HT-29 (cell line): Measurements from ENCODE around the gene PI4K2A. TPM values are rescaled to one million over a fixed set of nuclear protein-coding genes. Genes with fewer than 3 reads are reported as not detected.
"Not testable (repeated sequence)": the region's sequence is repeated elsewhere in the genome, so short reads cannot be mapped to it uniquely, and the experiment has no call there.

Source experiments
- DNase-seq: peaks from one replicate; pipeline ENCODE4 v3.0.0-alpha.2; 2015; ENCODE audit warnings: low spot score
- total RNA-seq: library from RNA; depleted of rRNA; stranded (reverse); fragments of >200 nt; shearing (Covaris generic); gene quantifications from 2 replicates; pipeline ENCODE4 v1.2.3, GENCODE V29; 2014

PI4K2A gene
- total RNA-seq, 1 experiment from 2014 or later = 11.2 TPM

DNA sequence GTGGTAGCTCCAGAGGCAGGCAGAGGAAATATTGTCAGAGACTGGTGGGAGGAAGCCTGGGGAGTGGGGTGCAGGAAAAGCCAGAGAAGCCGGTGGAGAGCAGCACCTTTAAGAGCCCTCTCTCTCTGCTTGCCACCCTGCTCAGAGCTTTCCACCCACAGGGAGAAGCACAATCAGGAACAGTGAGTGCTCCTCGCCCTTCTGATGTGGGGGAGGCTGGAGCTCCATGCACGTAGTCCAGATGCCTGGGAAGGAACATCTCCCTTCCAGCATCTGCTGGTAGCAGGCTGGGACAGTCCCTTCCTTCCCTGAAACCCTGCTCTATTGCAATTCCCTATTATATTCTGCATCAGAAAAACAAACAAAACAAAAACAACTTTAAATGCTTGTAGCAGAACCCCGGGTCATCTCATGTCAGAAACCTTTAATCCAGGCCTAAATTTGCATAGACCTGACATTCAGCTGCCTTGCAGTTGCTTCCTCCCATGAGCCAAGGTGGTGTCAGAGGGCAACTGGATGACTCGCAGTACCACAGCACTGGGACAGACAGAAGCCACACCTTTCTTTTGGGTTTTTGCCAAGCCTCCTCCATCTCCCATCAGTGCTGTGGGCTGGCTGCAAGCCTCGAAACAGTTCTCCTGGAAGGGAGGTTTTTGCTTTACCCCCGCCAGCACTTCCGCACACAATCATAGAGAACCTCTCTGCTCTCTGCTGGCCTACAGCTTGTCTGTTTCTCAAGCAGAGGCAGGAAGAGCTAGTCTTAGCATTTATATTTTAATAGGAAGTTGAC is 33.5 kb downstream of the PI4K2A start:
- no peak for DNase-seq

DNA sequence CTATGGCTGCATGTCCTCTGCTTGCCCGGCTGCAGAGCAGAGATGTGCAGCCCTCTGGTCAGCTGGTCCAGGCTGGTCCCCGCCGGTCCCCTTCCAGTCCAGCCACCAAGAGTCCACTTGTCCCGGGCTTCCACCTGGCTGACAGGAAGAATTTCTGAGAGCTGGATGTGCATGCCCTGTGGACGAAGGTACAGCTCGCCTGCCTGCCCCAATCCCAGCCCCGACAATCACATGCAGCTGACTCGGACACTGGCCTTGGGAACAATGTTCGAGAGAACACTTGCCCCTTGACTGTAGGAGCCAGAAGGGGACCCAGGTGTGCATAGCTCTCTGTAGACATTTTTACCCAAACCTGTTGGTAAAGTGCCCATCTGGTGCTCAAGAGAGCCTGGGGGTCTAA is 34.8 kb downstream of the PI4K2A start:
- no peak for DNase-seq

GRCh38 chr10:97676770-97677581 is 36.5 kb downstream of the PI4K2A start:
- peak; percentile 63 for DNase-seq

DNA sequence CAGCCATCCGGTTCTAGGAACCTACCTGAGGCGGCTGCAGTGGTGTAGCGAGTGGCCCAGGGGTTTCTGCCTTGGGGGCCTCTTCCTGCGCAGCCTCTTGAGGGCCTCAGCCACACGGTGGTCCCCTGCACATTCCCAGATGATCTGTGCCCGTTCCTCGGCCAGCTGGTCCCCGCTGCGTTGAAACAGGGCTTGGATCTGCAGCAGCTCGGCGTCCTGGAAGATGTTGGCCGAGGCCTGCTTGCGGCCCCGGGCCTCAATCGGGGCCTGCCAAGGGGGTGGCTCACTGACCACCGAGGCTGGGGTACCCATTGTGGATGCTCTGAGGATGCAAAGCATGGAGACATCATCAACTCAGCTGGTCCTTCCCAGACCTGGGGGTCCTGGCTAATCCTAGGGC is 39.1 kb downstream of the PI4K2A start:
- DNase-seq = no peak

- DNase-seq = peak; percentile 11
Measured at GRCh38 chr10:97682042-97682441, 41.6 kb downstream of the PI4K2A start.

DNA sequence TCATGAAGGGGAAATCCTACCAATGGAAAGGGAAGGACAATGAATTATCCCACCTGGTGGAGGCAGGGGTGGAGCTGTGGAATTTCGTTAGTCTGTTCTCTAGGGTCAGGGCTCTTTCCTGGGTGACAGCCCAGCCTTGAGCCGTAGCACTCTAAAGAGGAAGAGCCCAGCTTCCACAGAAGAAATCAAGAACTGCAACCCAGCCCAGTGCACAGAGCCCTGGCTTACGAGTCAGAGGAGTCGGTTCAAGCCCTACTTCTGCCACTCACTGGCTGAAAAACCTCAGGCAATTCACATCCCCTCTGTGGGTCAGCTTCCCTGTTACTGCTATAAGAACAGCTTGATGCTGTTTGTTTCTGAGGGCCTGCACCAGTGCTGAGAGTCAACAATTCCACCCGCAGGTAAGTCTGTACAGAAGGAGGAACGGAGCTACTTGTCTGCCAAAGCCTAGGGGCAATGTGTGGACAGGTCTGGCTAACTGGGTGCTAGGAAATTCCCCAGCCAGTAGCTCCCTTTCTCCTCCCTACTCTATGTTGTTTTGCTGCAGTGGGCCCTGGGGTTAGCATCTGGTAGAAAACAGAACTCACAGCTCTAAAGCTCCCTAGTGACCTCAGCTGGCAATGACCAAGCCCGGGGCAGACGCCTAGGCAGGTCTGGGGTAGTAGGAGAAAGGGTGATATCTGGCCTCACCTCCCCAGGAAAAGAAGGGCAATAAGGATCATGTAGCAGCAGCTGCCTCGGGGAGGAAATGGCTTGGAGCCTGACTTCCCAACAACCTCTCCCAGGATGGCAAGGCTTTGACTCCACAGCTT is 43.3 kb downstream of the PI4K2A start:
- peak; percentile 51 for DNase-seq

- not testable (repeated sequence) for DNase-seq
Measured at GRCh38 chr10:97684368-97684713, 43.9 kb downstream of the PI4K2A start.

DNA sequence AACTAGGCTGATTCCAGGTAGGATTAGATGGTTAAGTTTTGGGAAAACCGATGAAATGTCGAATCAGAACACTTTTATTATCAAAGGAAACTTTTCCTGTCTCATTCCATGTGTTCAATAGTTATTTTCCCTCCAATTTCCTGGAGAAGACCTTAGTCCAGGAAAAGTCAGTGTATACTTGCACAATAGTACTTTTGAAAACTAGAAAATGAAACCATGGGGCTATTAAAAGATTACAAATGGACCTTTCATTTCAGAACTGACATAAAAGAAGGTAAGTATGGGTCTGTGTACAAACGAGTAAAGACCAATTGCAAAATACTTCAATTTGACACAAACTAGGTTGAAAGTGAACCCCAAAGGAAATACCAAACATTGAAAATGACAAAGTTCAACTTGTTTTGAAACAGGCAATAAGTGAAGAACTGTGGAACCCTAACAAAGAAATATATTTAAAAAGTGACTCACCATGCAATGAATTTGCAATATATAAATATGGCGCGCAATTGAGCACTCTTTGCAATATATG is 44.5 kb downstream of the PI4K2A start:
- no peak for DNase-seq

GRCh38 chr10:97685395-97685958 is 45.0 kb downstream of the PI4K2A start:
- DNase-seq = peak; percentile 53

GRCh38 chr10:97686301-97686961 is 46.0 kb downstream of the PI4K2A start:
- peak; percentile 56 for DNase-seq

DNA sequence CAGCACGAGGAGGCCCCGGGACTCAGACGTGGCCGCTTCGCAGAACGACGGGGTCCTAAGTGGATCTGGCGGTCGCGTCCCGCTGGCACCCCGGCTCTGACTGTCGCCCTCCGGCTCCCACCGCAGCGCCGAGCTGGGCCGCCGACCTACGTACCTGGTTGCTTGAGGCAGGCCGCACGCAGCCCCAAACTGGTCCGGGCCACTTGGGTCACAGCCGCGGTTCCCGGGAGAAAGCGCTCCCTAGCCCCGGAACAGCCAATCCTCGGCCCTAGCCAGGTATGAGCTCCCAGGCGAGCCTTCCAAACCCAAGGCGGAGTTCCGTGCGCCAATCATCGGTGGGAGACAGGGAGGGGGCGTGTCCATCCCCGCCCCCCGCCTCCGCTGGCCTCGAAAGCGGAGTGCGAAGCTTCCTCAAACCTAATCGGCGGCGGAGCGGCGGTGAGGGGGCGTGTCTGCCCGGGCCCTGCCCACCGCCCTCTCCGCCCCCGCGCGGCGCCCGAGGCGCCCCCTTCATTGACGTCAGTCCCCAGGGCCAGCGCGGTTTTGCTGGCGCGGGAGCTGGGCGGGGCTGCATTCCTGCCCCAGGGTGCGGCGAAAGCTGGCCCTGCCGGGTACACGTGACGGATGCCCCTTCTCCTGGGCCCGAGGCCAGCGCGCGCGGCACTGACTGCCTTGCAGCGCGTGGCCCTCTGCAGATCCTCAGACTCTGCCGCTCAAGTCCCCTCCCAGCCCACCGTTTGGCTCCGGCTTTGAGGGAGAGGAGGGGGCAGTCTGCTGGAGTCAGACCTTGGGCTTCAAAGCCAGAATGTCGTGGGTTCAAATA is 46.7 kb downstream of the PI4K2A start, which contains the start of gene AVPI1:
Gene AVPI1, minus strand, starts transcription at position 280 of the 823 bp plus-strand sequence. CDS start 7,336 bp downstream, outside the sequence.
- peak; percentile 98 for DNase-seq

DNA sequence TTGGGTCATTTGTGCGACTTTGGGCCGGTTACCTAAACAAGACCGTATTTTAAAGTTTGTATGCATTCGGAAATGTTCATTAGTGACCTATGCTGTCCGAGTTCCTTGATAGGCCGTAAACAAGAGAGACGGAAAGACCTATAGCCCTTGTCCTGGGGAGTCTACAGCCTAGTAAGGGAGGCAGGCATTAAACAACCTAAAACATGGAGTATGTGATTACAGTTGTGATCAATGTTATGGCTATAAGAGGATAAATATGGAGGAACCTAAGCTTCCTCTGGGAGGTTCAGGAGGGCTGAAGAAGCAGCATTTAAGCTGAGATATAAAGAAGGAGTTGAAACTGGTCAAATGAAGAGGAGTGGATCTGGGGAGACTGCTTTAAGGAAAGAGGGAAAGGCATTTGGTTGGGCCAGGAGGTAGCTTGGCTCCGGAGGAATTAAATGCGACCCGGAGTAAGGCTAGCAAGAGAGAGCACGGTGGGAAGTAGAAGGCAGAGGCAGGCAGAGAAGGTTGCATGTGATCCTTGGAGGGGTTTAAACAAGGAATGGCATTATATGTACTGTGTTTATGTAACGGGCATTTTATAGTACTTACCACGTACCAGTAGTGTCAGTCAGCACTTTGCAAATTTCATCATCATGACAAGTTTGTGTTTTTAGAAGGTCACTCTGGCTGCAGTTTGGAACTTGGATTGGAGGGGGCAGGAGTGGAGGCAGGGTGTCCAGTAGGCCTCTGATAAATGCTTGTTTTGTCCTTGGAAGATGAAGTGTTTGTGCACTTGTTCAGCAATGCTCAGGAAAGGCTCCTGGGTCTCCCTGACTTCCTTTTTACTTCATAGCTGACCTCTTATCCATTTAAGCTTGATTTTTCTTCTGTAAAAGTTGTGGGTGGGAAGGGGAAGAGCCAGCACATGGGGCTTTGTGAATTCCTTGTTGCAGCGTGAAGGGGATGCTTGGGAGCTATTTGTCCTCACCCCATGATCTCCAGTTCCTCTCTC is 47.6 kb downstream of the PI4K2A start:
- DNase-seq = peak; percentile 13

DNA sequence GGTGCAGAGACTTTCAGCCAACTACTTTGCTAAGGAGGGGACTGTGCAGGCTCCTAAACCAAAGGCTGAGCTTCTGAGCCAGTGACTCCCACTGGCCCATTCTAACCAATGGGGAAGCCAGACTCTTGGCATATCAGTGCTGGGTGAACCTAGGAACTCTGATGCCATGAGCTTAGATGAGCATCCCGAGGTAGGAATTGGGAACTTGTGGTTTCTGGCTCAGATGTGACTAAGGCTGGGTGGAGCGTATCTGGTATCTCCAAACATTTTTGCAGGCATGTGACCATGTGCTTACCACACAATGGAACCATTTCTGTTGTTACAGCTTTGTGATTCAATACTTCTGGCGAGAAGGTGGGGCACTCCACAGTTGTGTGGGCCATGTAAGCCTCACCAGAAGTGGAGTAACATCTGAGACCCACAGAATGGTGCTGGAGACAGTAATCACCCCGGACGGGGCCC is 49.1 kb downstream of the PI4K2A start:
- DNase-seq = peak; percentile 58

GRCh38 chr10:97690133-97690532 is 49.7 kb downstream of the PI4K2A start:
- no peak for DNase-seq

DNA sequence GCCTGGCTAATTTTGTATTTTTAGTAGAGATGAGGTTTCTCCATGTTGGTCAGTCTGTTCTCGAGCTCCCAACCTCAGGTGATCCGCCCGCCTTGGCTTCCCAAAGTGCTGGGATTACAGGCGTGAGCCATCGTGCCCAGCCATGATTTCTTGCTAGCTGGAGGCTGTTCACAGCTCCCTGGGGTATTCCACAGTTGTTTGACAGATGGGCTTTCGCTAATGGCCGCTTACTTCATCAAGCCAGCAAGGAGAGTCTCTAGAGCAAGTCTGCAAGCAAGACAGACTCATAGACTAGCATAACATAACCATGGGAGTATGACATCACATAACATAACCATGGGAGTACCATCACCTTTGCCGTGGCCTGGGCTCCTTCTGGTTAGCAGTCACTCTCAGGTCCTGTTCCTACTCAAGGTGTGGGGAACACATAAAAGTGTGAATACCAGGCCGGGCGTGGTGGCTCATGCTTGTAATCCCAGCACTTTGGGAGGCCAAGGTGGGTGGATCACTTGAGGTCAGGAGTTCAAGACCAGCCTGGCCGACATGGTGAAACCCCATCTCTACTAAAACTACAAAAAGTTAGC is 57.7 kb downstream of the PI4K2A start:
- DNase-seq = not testable (repeated sequence)

- DNase-seq = peak; percentile 86
Measured at GRCh38 chr10:97701438-97702069, 61.1 kb downstream of the PI4K2A start.

DNA sequence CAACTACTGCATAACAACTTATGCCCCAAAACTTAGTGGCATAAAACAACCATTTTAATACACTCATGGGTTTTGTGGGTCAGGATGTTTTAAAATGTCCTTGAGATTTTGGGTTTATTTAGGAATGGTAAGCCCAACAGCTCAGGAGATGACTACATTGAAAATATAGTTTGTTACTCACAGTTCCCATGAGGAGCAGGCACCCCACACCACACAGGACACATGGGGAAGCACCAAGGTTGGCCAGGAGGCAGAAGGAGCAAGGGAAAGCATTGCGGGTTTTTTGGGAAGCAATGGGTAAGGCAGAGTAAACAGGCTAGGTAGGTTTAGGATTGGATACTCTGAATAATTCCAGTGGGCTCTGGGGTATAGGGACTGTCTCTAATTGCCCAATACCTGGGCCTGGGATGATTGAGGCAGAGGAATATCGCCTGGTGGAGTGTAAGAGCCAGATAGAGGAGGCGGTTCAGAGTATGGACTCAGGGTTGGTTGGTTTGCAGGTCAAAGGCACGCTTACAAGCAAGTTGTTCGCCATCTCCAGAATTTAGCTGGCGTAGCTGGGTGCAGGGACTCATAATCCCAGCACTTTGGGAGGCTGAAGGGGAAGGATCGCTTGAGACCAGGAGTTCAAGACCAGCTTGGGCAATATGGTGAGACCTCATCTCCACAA is 63.1 kb downstream of the PI4K2A start:
- DNase-seq = no peak
